Stimulated activated CD4-positive, alpha-beta T cell treated with anti-CD3 and anti-CD28 coated beads, Interleukin-2, amount 100 ng/mL, for 4 hours (primary cell): ENCODE results near the gene HNRNPDL.
"Not testable (repeated sequence)": the region's sequence is repeated elsewhere in the genome, so short reads cannot be mapped to it uniquely, and the experiment has no call there.

Source experiments
- DNase-seq: peaks from one replicate; pipeline ENCODE4 v3.0.0-alpha.2; 2020; ENCODE audit warnings: low read depth

The HNRNPDL gene

DNA sequence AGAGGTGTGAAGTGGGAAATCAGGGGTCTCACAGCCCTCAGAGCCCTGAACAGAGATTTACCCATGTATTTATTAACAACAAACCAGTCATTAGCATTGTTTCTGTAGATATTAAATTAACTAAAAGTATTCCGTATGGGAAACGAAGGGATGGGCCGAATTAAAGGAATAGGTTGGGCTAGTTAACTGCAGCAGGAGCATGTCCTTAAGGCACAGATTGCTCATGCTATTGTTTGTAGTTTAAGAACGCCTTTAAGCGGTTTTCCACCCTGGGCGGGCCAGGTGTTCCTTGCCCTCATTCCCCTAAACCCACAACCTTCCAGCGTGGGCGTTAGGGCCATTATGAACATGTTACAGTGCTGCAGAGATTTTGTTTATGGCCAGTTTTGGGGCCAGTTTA, 44.0 kb downstream of the HNRNPDL start:
- not testable (repeated sequence) for DNase-seq

DNA sequence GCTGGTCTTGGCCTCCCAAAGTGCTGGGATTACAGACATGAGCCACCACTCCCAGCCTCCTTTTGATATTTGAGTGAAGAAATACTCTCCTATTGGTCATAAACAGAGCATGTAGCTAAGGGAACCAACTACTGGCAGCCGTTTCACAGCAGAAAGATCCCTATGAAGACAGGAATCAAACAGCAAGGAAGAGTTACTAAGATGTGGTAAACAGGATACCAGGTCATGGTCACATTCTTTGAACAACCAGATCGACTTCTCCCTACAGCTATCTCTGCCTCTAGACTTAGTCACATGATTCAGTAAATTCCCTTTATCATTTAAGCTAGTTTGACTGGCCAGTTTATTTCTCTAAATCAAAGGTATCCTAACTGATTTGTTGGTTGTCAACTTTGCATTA, 47.5 kb downstream of the HNRNPDL start:
- no peak for DNase-seq

DNA sequence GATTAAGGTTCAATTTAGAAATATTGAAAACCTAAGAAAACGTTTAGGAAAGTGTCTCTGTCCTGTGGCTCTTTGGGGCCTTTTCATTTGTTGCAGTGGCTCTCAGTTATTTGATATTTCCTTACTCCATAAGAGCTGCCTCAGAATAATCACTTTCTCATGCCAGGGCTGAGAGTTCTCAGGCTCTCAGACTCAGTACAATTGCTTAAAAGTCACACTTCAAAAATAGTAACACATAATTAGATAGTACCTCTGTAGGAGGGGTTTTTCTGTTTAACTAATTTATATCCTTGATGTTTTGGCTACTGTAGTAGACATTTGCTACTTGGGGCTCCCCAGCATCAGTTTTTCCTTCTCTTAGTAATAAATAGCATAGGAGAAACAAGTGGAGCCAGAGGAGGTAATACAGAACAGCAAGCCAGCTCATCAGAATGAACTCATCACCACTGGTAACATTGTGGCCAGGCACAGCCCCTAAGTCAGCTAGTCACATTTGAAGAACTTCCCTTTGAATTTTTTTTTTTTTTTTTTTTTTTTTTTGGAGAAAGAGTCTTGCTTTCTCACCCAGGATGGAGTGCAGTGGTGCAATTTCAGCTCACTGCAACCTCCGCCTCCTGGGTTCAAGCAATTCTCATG, 48.5 kb downstream of the HNRNPDL start:
- no peak for DNase-seq

DNA sequence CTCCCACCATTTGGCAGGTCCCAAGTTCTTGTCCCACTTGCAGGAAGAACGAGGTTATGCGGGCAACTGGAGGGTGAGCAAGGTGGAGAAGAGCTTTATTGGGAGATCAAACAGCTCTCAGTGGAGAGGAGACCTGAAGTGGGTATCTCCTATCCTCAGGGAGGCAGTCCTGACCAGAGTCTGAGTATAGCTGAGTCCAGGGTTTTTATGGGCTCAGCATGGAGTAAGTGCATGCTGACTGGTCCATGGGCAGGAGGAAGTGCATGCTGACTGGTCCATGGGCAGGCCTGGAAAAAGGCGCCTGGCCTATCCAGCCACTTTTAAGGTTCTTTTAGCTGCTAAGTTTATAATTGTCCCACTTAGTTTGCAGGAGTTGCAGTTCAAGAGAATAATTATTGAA, 49.0 kb downstream of the HNRNPDL start:
- DNase-seq, result no peak

DNA sequence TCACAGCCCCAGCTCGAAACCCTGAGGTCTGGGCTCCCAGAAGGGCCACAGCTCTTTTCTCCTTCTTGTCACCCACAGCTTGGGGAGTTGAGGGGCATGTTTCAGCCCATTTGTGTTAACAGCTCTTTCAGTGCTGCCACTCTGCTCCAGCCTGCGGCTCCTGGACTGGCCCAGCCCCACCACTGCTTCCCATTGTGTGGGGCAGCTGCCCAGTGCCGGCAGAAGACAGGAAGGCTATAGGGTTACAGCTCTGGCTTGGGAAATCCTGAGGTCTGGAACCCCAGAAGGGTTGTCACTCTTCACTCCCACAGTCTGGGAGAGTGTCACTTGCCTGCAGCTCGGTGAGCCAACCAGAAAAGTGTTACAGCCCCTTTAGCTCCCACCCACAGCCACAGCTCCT, 49.4 kb downstream of the HNRNPDL start:
- DNase-seq, result no peak

DNA sequence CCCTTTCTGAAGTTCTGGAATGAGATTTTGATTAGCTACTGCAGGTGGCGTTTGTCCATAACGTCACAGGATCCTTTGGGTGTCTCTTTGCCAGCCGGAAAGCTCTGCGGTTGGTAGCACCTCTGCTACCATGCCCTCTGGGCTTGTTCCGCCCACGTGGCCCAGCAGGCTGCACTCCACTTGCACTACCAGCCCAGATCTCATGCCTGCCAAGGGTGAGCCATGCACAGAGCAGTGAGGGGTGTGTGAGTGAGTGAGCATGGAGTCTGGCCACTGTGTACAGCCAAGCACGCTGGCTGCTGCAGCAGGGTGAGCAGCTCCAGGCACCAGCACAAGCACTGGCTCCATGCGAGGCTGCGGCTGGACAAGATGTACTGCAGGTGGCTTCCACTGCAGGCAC, 49.9 kb downstream of the HNRNPDL start:
- DNase-seq, result no peak

DNA sequence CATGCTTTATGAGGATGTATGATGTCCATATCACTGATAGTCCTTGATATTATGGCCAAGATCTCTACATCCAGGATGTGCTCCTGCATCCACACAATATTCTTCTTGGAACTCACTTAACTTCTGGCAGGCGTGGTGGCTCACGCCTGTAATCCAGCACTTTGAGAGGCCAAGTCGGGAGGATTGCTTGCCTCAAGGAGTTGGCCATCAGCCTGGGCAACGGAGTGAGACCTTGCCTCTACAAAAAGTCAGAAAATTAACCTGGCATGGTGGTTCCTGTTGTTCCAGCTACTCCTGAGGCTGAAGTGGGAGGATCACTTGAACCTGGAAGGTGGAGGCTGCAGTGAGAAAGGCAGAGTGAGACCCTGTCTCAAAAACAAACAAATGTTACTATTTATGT, 54.2 kb downstream of the HNRNPDL start:
- DNase-seq, result no peak

DNA sequence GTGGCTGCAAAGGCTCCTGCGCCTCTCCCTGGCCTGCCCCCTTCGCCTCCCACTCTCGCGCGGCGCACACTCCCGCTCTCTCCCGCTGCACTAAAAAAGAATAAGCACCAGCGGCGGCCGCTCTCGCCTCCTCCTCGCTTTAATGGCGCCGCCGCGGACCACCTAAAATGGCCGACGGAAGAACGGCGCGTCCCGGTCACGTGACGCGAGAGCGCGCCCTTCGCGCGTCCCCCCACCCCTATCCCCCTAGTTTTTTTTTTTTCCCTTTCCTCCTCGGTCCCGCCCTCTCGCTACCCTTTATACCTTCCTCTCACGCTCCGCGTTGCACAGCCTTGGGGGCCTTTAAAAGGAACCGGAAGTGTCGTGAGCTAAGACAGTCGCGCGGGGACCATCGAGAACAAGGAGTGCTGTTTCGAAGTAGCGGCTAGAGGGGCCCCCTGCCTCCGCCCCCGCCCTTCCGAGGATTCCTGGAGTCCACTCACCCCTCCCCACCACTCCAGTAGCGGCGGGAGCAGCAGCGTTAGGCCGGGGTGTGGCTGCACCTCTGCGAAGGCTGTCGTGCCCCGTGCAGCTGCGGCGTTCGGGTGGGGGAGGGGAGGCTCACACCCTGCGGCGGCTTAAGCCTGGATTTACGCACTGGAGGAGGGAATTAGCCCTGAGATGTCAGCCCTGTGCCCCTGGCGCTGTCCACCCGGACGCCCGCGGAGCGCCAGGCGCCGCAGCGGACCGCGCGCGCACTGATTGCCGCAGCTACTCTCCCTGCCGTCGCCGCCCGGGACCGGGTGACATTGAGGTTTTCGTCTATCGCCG, 56.2 kb downstream of the HNRNPDL start, which contains the start of gene HNRNPD:
HNRNPD (minus strand) TSS at position 176 of the 810 bp plus-strand sequence. CDS start 313 bp downstream, outside the sequence.
- peak; percentile 89 for DNase-seq

DNA sequence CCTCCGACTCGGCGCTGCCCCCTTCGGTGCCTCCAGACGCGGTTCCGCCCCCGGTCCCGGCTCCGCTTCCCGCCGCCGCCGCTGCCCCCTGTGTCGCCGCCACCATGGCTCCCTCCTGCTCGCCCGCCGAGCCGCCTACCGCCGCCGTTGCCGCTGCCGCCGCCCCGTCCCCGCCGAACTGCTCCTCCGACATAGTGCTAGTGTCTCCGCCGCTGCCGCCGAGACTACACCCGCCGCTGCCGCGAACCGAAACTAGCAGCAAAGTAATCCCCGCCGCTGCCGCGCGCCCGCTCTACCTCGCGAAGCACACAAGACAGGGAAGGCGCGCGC, 56.8 kb downstream of the HNRNPDL start:
- peak; percentile 13 for DNase-seq
